T-helper 1 cell treated with Interleukin-12 subunit alpha and Interleukin-12 subunit beta and Interleukin-4 antibody, amounts not matched to agents 30 μg/mL and 1 μg/mL, for 36 hours (primary cell): ENCODE measurements around the gene SRSF9.

Source experiments
- H3K27ac Mint-ChIP-seq: one replicate; pipeline ENCODE4 v1.8.0; 2021; ENCODE audit warnings: mild to moderate bottlenecking, mixed read lengths
- H3K27me3 Mint-ChIP-seq: one replicate; pipeline ENCODE4 v1.8.0; 2021; ENCODE audit warnings: low read depth, mixed read lengths
- H3K36me3 Mint-ChIP-seq: one replicate; pipeline ENCODE4 v1.8.0; 2021; ENCODE audit warnings: low read depth, mixed read lengths
- H3K4me1 Mint-ChIP-seq: one replicate; pipeline ENCODE4 v1.8.0; 2021; ENCODE audit warnings: low read depth, mixed read lengths
- H3K4me3 Mint-ChIP-seq: one replicate; pipeline ENCODE4 v1.8.0; 2021; ENCODE audit warnings: mild to moderate bottlenecking, moderate library complexity, mixed read lengths
- H3K9me3 Mint-ChIP-seq: one replicate; pipeline ENCODE4 v1.8.0; 2021; ENCODE audit warnings: mixed read lengths

Gene SRSF9

DNA sequence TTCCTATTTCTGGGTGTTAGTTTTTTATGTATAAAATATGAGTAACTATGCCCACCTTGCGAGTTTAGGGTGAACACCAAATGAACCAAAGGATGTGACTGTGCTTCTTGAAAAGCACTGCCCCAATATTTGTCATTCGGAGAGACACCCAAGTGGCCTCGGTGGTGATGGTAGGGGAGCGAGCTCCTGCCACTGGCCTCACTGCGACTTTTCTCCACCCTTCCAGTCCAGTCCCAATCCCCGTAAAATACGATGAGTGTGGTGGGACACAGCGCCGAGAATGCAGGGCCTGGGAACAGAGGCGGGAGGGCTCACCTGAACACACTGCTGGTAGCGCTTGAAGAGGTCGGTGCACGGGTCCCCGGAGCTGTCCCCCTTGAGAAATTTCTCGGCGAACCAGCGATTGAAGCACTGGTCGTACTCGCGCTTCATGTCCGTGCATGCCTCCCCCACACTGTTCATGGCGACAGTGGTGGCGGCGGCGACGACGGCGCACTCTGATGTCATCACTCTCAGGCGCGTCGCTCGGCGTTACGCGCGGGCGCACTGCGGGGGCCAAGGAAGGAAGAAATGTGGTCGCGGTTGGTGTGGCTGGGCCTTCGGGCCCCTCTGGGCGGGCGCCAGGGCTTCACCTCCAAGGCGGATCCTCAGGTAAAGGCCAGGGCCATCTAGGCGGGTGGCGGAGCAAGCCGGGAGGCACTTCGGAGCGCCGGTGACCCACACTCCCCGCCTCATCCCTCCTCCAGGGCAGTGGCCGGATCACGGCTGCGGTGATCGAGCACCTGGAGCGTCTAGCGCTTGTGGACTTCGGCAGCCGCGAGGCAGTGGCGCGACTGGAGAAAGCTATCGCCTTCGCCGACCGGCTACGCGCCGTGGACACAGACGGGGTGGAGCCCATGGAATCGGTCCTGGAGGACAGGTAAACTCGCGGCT, 23.4 kb downstream of the SRSF9 start, which contains the start of the genes GATC and TRIAP1:
Gene GATC (plus strand): TSS at position 534 of the 933 bp plus-strand sequence. CDS start 37 bp downstream, at position 571.
Gene TRIAP1 (minus strand): TSS at position 474 of the 933 bp plus-strand sequence. CDS start 12 bp downstream, at position 462.
- peak within 1 kb of the TSS; percentile 92 for H3K27ac Mint-ChIP-seq
- no peaks in the 10 kb centered on the region for H3K27me3 Mint-ChIP-seq
- H3K4me1 Mint-ChIP-seq, result peaks cover 23% of the 10 kb centered on the region
- H3K4me3 Mint-ChIP-seq, result peak within 1 kb of the TSS; percentile 96
- H3K36me3 Mint-ChIP-seq, result peaks cover 30% of the 10 kb centered on the region
- no peaks in the 10 kb centered on the region for H3K9me3 Mint-ChIP-seq

- peaks cover 29% of the 10 kb centered on the region for H3K4me1 Mint-ChIP-seq
Measured at GRCh38 chr12:120444676-120445075, 24.9 kb downstream of the SRSF9 start.

DNA sequence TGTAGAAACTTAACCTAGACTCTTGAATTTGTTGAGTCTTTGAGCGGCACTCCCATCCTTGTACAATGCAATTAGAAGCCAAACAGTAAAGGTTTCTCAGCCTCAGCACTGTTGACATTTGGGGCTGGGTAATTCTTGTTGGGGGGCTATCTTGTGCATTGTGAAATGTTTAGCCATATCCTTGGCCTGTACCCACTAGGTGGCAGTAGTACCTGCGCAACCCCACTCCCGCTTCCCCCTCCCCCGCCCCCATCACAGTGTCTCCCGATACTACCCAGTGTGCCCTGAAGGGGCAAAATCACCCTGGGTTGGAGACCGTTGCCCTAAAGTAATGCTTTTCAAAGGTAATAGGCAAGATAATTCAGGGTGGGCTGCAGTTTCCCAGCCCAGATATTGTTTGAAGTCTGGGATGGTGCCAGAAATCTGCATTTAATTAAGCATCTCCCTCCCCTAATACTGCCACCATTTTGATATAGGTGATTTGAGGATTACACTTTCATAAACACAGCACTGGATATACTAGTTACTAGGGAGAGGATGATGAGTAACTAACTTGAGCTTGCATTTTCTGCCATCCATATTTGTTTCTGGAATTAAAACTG, 29.8 kb downstream of the SRSF9 start:
- H3K27ac Mint-ChIP-seq, result no peak overlapping the region
- peaks cover 26% of the 10 kb centered on the region for H3K36me3 Mint-ChIP-seq
- H3K9me3 Mint-ChIP-seq, result no peaks in the 10 kb centered on the region
- H3K4me1 Mint-ChIP-seq, result peaks cover 18% of the 10 kb centered on the region
- H3K4me3 Mint-ChIP-seq, result peak overlapping the region; percentile 63
- no peaks in the 10 kb centered on the region for H3K27me3 Mint-ChIP-seq

More at GRCh38 chr12:120444676-120445075, 24.9 kb downstream of the SRSF9 start:
- H3K9me3 Mint-ChIP-seq, result no peaks in the 10 kb centered on the region
- H3K27ac Mint-ChIP-seq, result no peak overlapping the region
- H3K36me3 Mint-ChIP-seq, result peaks cover 39% of the 10 kb centered on the region
- H3K27me3 Mint-ChIP-seq, result no peaks in the 10 kb centered on the region
- H3K4me3 Mint-ChIP-seq, result peak overlapping the region; percentile 96

- Mint-ChIP-seq H3K4me3 (peak overlapping the region; percentile 97), H3K27ac (peak overlapping the region; percentile 93), H3K9me3 (no peaks in the 10 kb centered on the region), H3K36me3 (peaks cover 18% of the 10 kb centered on the region), H3K27me3 (no peaks in the 10 kb centered on the region), H3K4me1 (peaks cover 13% of the 10 kb centered on the region)
Measured at GRCh38 chr12:120438495-120439198, 30.9 kb downstream of the SRSF9 start.

GRCh38 chr12:120437735-120438494, 31.6 kb downstream of the SRSF9 start, which contains the start of gene COX6A1:
TSS of gene COX6A1 (plus strand) at chr12:120438113. CDS start at chr12:120438127, 14 bp downstream.
- peak within 1 kb of the TSS; percentile 93 for H3K27ac Mint-ChIP-seq
- no peaks in the 10 kb centered on the region for H3K9me3 Mint-ChIP-seq
- peaks cover 16% of the 10 kb centered on the region for H3K4me1 Mint-ChIP-seq
- peaks cover 17% of the 10 kb centered on the region for H3K36me3 Mint-ChIP-seq
- H3K27me3 Mint-ChIP-seq, result no peaks in the 10 kb centered on the region
- H3K4me3 Mint-ChIP-seq, result peak within 1 kb of the TSS; percentile 97

GRCh38 chr12:120432772-120433525, 36.6 kb downstream of the SRSF9 start:
- Mint-ChIP-seq H3K27ac (no peak overlapping the region), H3K27me3 (peaks cover 10% of the 10 kb centered on the region), H3K4me1 (peaks cover 9% of the 10 kb centered on the region), H3K9me3 (no peaks in the 10 kb centered on the region), H3K4me3 (no peak overlapping the region), H3K36me3 (no peaks in the 10 kb centered on the region)

GRCh38 chr12:120429368-120429767, 40.2 kb downstream of the SRSF9 start:
- Mint-ChIP-seq H3K27me3 (peaks cover 14% of the 10 kb centered on the region), H3K27ac (no peak overlapping the region), H3K4me1 (peaks cover 7% of the 10 kb centered on the region), H3K9me3 (no peaks in the 10 kb centered on the region), H3K4me3 (no peak overlapping the region), H3K36me3 (no peaks in the 10 kb centered on the region)

DNA sequence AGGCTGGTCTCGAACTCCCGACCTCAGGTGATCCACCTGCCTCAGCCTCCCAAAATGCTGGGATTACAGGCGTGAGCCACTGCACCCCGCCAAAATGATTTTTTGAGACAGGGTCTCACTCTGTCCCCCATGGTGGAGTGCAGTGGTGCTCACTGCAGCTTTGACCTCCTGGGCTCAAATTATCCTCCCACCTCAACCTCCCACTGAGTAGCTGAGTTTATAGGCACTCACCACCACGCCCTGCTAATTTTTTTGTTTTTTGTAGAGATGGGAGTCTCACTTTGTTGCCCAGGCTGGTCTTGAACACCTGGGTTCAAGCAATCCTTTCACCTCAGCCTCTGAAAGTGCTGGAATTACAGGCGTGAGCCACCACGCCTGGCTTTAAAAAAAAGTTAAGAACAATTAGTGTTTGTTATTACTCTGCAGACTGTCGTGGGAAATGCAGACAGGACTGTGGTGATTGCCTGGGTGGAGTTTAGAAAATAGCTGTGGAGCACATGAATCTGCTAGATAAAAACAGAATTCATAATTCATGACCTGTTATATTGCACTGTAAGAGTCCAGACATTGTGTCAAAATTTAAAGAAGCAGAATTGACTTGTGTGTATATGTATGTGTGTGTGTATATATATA, 40.8 kb downstream of the SRSF9 start:
- H3K36me3 Mint-ChIP-seq, result no peaks in the 10 kb centered on the region
- no peak overlapping the region for H3K4me3 Mint-ChIP-seq
- H3K4me1 Mint-ChIP-seq, result peaks cover 7% of the 10 kb centered on the region
- no peaks in the 10 kb centered on the region for H3K9me3 Mint-ChIP-seq
- no peak overlapping the region for H3K27ac Mint-ChIP-seq
- peaks cover 14% of the 10 kb centered on the region for H3K27me3 Mint-ChIP-seq

DNA sequence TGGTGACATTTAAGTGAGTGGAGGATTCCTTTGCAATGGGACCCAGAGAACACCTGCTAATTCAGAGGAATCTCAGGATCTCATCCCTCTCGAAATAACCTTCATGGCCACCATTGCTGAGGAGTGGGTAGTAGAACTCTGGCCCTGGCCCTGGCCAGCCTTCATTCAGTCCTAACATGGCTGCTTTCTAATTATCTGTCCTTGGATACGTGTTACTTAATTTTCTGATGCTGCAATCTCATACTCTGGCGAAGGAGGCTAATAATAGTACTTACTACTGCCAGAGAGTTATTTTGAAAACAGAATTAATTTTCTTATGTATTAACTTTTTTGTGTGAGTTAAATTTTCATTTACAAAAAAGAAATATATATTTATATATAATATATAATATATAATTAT, 43.8 kb downstream of the SRSF9 start:
- H3K4me1 Mint-ChIP-seq, result peaks cover 2% of the 10 kb centered on the region
- peaks cover 14% of the 10 kb centered on the region for H3K27me3 Mint-ChIP-seq
- no peak overlapping the region for H3K4me3 Mint-ChIP-seq
- H3K36me3 Mint-ChIP-seq, result no peaks in the 10 kb centered on the region
- H3K27ac Mint-ChIP-seq, result no peak overlapping the region
- no peaks in the 10 kb centered on the region for H3K9me3 Mint-ChIP-seq

GRCh38 chr12:120422892-120423456, 46.6 kb downstream of the SRSF9 start:
- Mint-ChIP-seq H3K36me3 (no peaks in the 10 kb centered on the region), H3K27me3 (peaks cover 4% of the 10 kb centered on the region), H3K4me1 (no peaks in the 10 kb centered on the region), H3K27ac (no peak overlapping the region), H3K9me3 (no peaks in the 10 kb centered on the region), H3K4me3 (no peak overlapping the region)

DNA sequence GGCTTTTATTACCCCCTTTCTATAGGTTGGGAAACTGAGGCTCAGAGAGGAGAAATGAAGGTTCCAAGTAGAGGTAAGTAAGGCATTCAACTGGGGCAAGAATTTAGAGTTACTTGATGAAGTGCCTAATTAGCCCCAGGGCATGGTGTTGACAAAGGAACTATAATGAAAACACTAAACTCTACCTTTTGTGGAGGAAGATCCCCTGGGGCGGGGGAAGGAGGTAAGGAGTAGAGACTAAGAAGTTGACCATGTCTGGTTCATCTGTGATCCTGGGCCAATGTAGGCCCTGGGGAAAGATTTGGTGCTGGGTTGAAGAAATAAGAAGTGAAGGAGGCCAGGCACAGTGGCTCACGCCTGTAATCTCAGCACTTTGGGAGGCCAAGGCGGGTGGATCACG, 47.8 kb downstream of the SRSF9 start:
- no peaks in the 10 kb centered on the region for H3K4me1 Mint-ChIP-seq
- H3K27me3 Mint-ChIP-seq, result peaks cover 6% of the 10 kb centered on the region
- no peaks in the 10 kb centered on the region for H3K9me3 Mint-ChIP-seq
- no peak overlapping the region for H3K4me3 Mint-ChIP-seq
- no peaks in the 10 kb centered on the region for H3K36me3 Mint-ChIP-seq
- no peak overlapping the region for H3K27ac Mint-ChIP-seq

- Mint-ChIP-seq H3K4me3 (no peak overlapping the region), H3K36me3 (no peaks in the 10 kb centered on the region), H3K27ac (no peak overlapping the region), H3K27me3 (peaks cover 10% of the 10 kb centered on the region), H3K4me1 (no peaks in the 10 kb centered on the region), H3K9me3 (no peaks in the 10 kb centered on the region)
Measured at GRCh38 chr12:120417917-120418580, 51.5 kb downstream of the SRSF9 start.
